AG10803 (cell line): ENCODE results near the gene TK1.

ENCODE experiments used
- DNase-seq: peaks from one replicate; pipeline ENCODE4 v3.0.0; 2010; ENCODE audit warnings: low read depth
- H3K4me3 ChIP-seq: 2 replicates; pipeline ENCODE4 v1.5.1; 2011; ENCODE audit warnings: mild to moderate bottlenecking, low read length, control low read depth
- CTCF ChIP-seq: conservative IDR thresholded peaks from 2 replicates; pipeline ENCODE4 v1.5.1; 2011; ENCODE audit warnings: mild to moderate bottlenecking, low read length, control low read depth, inconsistent platforms

Gene TK1

DNA sequence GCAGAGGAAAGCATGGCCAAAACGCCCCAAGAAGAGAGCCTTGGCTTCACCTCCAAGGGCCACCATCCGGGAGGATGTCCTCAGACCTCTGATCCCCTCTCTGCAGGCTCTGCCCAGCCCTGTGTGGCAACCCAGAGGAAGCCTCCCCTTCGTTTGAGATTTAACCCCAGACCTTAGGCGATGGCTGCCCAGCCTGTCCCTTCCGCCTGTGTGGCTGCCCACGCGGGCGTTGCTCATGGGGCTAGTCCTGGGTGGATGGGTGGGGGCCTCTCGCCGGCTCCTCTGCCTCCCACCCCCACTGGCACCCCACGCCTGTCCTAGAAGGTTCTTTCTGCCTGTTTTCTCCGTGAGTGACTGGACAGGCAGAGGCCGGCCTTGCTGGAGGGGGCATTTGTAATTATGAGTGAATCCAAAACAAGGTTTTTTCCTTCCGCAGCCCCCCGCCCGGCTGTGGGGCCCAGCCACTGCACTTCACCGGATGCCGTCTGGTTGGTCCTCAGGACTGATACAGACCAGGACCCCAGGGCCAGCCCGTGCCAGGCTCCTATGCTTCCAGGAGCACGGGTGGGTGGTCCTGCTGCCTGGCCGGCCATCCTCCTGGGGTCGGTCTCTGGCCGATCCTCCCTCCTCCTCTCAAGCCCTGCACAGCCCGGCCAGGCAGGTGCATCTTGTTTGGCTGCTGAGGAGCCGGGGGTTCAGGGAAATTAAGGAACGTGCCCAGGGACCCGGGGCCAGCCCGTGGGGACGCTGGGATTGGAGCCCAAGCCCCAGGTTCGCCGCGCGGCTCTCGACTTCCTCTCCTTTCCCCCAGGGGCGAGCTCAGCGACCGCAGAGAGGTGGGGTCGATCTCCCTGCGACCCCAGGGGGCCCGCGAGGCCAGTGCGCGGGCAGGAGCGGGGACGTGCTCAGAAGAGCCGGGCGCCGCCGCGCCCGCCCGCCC is 44.4 kb upstream of the TK1 start, which contains the start of gene TMEM235:
TMEM235 (plus strand) TSS at position 636 of the 940 bp plus-strand sequence. CDS start 393 bp downstream, outside the sequence.
- no peak for TF ChIP-seq CTCF
- H3K4me3 ChIP-seq, result no peak within 1 kb of the TSS
- no peak for DNase-seq

DNA sequence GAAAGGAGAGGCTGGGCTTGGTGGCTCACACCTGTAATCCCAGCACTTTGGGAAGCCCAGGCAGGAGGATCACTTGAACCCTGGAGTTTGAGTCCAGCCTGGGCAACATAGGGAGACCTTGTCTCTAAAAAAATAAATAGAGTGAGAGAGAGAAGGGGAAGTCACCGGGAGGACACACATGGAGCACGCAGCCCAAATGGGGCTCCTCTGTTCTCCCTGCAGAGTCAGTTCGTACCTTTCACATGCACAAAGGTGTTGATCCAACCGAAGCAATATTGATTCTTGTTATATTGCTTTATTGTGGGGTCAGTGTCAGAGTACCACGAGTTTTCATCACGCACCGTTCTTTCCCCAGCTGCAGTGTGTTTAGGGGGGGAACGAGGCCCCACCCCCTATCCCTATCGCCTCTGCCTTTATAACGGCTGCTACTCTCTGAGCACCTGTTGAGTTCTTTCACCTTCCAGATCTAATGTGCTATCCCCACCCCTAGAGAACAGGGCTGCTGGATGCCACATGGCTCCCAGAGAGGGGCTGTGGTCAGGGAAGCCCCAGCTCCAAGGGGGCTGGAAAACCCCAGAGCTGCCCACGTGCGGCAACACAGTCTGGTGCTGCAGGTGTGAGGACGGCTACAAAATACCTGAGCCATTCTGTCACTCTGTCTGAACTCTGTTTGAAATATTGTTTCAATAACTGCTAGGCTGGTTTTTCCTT is 43.6 kb upstream of the TK1 start:
- no peak for DNase-seq
- no peak for TF ChIP-seq CTCF
- H3K4me3 ChIP-seq, result no peak overlapping the region

- no peak overlapping the region for H3K4me3 ChIP-seq
- no peak for DNase-seq
- TF ChIP-seq CTCF, result no peak
Measured at GRCh38 chr17:78228176-78228575, 41.3 kb upstream of the TK1 start.

DNA sequence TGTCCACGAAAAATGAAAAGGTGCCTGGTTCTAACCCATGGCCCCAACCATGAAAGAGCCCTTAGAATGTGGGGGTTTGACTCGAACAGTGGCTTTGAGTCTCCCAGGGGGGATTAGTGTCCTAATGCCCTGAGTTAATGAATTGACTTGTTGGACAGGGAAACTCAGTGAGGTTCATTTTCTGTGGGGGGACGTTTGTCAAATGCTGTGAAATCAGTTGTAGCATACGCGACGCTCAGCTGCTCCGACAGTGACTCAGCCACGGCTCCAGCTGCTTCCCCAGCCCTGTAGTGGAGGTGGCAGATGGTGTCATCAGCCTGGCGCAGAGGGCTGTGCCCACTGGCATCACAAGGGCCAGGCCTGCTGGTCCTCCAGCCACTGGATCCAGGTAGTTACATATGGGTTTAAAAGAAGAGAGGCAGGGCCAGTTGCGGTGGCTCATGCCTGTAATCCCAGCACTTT is 40.6 kb upstream of the TK1 start:
- no peak for DNase-seq
- TF ChIP-seq CTCF, result no peak

DNA sequence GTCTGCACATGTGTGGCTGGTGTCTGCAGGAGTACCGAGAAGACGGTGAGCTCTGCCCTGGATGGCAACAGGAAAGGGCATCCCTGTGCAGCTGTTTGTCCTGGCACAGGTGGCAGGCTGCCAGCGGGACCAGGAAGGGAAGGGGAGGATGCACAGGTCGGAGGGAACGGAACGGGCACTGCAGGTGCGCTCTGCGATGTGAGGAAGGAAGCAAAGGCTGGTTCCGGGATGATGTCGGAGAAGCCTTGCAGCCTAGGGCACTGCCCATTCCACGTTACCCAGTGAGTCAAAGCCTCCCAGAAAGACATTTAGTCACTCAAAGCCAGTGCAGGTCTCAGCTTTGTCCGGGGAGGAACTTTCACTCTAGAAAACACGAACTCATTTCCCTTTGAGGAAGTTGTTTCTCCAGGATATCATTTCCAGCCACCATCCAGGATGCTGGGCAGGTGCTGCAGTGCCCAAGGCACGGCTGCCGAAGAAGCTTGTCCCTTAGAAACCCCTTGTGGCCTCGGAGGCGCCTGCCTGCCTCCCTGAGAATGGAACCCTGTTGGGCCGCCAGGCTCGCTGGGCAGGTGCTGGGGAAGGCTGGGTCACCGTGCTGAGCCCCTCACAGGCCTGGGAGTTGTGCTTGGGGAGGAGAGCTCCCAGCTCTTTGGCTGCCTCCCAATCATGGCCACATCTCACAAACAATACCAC is 40.1 kb upstream of the TK1 start:
- TF ChIP-seq CTCF, result no peak
- DNase-seq, result no peak
- H3K4me3 ChIP-seq, result no peak overlapping the region

More for the DNA sequence above, 40.6 kb upstream of the TK1 start:
- no peak overlapping the region for H3K4me3 ChIP-seq

DNA sequence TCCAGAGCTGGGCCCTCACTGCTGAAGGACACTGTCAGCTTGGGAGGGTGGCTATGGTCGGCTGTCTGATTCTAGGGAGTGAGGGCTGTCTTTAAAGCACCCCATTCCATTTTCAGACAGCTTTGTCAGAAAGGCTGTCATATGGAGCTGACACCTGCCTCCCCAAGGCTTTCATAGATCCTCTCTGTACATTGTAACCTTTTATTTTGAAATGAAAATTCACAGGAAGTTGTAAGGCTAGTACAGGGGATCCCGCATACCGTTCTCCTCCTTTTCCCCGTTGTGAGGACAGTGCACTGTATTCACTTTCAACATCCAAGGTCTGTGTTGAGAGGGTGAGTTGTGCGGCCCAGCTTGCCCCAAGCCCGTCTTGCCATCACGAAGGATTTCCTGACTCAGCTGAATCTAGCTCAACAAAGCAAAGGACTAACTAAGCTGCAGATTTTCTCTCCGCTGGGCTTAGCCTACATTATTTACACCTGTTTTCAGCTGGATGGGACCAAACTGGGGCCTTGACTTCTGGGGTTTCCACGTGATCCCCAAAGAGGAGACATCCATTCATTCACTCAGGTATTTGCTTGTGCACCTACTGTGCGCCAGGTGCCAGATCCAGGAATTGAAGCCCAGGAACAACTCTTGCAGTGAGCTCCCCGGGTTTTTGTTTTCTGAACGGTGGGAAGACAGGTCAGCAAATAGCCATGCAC is 39.4 kb upstream of the TK1 start:
- no peak overlapping the region for H3K4me3 ChIP-seq
- no peak for DNase-seq
- TF ChIP-seq CTCF, result no peak
